ENCODE results near the gene MLANA.

DNA sequence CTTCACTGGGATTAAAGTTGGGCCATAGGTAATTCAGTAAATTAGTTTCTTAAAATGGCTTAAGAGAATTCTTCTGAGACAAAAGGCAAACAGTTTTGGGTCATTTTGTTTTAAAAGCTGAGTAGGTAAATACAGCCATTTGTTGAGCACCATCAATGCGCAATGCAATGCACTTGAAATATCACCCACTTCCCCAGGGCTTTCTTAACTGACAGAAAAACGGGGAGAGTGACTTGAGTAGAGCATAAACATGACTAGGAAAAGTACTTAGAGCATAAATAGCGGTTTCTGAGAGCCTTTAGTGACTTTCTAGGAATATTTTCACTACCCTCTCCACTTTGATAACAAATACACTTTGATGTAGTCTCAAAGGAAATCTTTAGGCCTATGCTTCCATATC, 27.2 kb downstream of the MLANA start:
- TF ChIP-seq CTCF (conservative IDR thresholded peaks at IDR 0.05 in 1 of 2, IDR thresholded peaks at IDR 0.05 in 1 of 2; ENCODE audit: extremely low read depth in 1 of 2, insufficient read depth in 1 of 2, low read depth in 1 of 2, low read length in 2 of 2) (no peak), EZH2 (IDR thresholded peaks at IDR 0.05; ENCODE audit: borderline replicate concordance, low read length) (no peak)
